GM12878 (cell line): ENCODE results near the gene CRELD2.

ENCODE experiments used
- ASH2L ChIP-seq: fragments of 300-600, 200-600 bp; sonication (generic); IDR thresholded peaks from 2 replicates; pipeline ENCODE4 v1.6.1; 2017; ENCODE audit warnings: low read depth, mild to moderate bottlenecking, borderline replicate concordance
- CTCF ChIP-seq, 3 experiments: IDR thresholded peaks in 2 of 3; conservative IDR thresholded peaks in 1 of 3; 2 replicates each; pipeline ENCODE4 v1.5.1; 2011; ENCODE audit warnings: low read depth in 3 of 3, low read length in 3 of 3, mild to moderate bottlenecking in 3 of 3, control low read depth in 2 of 3, moderate library complexity in 2 of 3, inconsistent platforms in 1 of 3, mixed read lengths in 1 of 3; ENCODE audit not compliant: control insufficient read depth in 2 of 3, insufficient read depth in 1 of 3; ENCODE audit errors: extremely low read depth in 1 of 3
- EP300 ChIP-seq, 2 experiments: fragments of 150-350 bp in 1 of 2; IDR thresholded peaks; 2 replicates each; pipeline ENCODE4 v1.6.1; 2011 to 2012; ENCODE audit warnings: low read depth in 2 of 2, low read length in 2 of 2, borderline replicate concordance in 1 of 2, improper control_type of control experiment in 1 of 2, inconsistent platforms in 1 of 2; ENCODE audit not compliant: control insufficient read depth in 1 of 2
- ETV6 ChIP-seq, 2 experiments: fragments of 450-650 bp in 1 of 2; IDR thresholded peaks in 1 of 2; conservative IDR thresholded peaks in 1 of 2; 2 replicates each; pipeline ENCODE4 v1.6.1; 2014; ENCODE audit warnings: antibody characterized with exemption in 1 of 2, borderline replicate concordance in 1 of 2, low read depth in 1 of 2, mild to moderate bottlenecking in 1 of 2, moderate library complexity in 1 of 2
- GABPA ChIP-seq: IDR thresholded peaks from 2 replicates; pipeline ENCODE4 v1.6.1; 2014; ENCODE audit warnings: antibody characterized with exemption, low read depth, mild to moderate bottlenecking, inconsistent platforms
- HCFC1 ChIP-seq: fragments of 150-350 bp; IDR thresholded peaks from 2 replicates; pipeline ENCODE4 v1.6.1; 2014; ENCODE audit warnings: low read length
- JUNB ChIP-seq: IDR thresholded peaks from 2 replicates; pipeline ENCODE4 v1.6.1; 2016; ENCODE audit warnings: antibody characterized with exemption, mild to moderate bottlenecking
- NR2C2 ChIP-seq: IDR thresholded peaks from 2 replicates; pipeline ENCODE4 v1.6.1; 2011; ENCODE audit warnings: borderline replicate concordance, low read depth; ENCODE audit not compliant: control insufficient read depth, insufficient read length
- POLR2A ChIP-seq: IDR thresholded peaks from 2 replicates; pipeline ENCODE4 v1.6.1; 2011; ENCODE audit warnings: low read depth, mild to moderate bottlenecking, low read length
- REST ChIP-seq: IDR thresholded peaks from 2 replicates; pipeline ENCODE4 v1.6.1; 2012; ENCODE audit warnings: mild to moderate bottlenecking, low read depth, low read length
- TAF1 ChIP-seq: IDR thresholded peaks from 2 replicates; pipeline ENCODE4 v1.6.1; 2011; ENCODE audit warnings: mild to moderate bottlenecking, low read depth, low read length, borderline replicate concordance
- ZBTB40 ChIP-seq: fragments of 450-650 bp; IDR thresholded peaks from 2 replicates; pipeline ENCODE4 v1.6.1; 2016; ENCODE audit warnings: mild to moderate bottlenecking, moderate library complexity, borderline replicate concordance

- no peak for TF ChIP-seq HCFC1
- no peak for TF ChIP-seq NR2C2
- no peak for TF ChIP-seq POLR2A
- TF ChIP-seq ZBTB40 = no peak
- no peak for TF ChIP-seq ETV6 (conservative IDR thresholded peaks at IDR 0.05 in 1 of 2, IDR thresholded peaks at IDR 0.05 in 1 of 2; ENCODE audit: borderline replicate concordance in 1 of 2, low read depth in 1 of 2)
- TF ChIP-seq REST = no peak
- TF ChIP-seq CTCF (IDR thresholded peaks at IDR 0.05 in 2 of 3, conservative IDR thresholded peaks at IDR 0.05 in 1 of 3; ENCODE audit: control insufficient read depth in 2 of 3, extremely low read depth in 1 of 3, insufficient read depth in 1 of 3, low read depth in 3 of 3, low read length in 3 of 3) = no peak
- no peak for TF ChIP-seq JUNB
- no peak for TF ChIP-seq ASH2L
- no peak for TF ChIP-seq TAF1
- no peak for TF ChIP-seq EP300 (IDR thresholded peaks at IDR 0.05; ENCODE audit: borderline replicate concordance in 1 of 2, control insufficient read depth in 1 of 2, low read depth in 2 of 2, low read length in 2 of 2)
- TF ChIP-seq GABPA = no peak
Measured at GRCh38 chr22:49963647-49964026, 45.2 kb downstream of the CRELD2 start.
